ENCODE measurements around the gene ENC1. TPM values are rescaled to one million over a fixed set of nuclear protein-coding genes. Genes with fewer than 3 reads are reported as not detected.
A peak's percentile ranks its signal among the peaks of the same experiment; 100 is the strongest.

Gene ENC1, protein sequence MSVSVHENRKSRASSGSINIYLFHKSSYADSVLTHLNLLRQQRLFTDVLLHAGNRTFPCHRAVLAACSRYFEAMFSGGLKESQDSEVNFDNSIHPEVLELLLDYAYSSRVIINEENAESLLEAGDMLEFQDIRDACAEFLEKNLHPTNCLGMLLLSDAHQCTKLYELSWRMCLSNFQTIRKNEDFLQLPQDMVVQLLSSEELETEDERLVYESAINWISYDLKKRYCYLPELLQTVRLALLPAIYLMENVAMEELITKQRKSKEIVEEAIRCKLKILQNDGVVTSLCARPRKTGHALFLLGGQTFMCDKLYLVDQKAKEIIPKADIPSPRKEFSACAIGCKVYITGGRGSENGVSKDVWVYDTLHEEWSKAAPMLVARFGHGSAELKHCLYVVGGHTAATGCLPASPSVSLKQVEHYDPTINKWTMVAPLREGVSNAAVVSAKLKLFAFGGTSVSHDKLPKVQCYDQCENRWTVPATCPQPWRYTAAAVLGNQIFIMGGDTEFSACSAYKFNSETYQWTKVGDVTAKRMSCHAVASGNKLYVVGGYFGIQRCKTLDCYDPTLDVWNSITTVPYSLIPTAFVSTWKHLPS
- polyA plus RNA-seq (2011; rRNA removed), result 20.0 and 22.5 TPM in 2 replicates
- 12.5 and 19.7 TPM in 2 replicates for polyA plus RNA-seq (2012; cell fraction: cytosol; rRNA removed)
- 21.6 and 49.2 TPM in 2 replicates for polyA plus RNA-seq (2012; cell fraction: nucleus; rRNA removed)
- 17.0 to 21.3 TPM (median 20.4 TPM) in 3 replicates for polyA plus RNA-seq (2017; fragmentation: RNase III; extraction: RNeasy Plus Mini Kit Qiagen cat#74134 plus additional on column Dnase treatment)
- 37.4 and 38.2 TPM in 2 replicates for polyA minus RNA-seq (2011; rRNA and poly(A)+ RNA removed)

DNA sequence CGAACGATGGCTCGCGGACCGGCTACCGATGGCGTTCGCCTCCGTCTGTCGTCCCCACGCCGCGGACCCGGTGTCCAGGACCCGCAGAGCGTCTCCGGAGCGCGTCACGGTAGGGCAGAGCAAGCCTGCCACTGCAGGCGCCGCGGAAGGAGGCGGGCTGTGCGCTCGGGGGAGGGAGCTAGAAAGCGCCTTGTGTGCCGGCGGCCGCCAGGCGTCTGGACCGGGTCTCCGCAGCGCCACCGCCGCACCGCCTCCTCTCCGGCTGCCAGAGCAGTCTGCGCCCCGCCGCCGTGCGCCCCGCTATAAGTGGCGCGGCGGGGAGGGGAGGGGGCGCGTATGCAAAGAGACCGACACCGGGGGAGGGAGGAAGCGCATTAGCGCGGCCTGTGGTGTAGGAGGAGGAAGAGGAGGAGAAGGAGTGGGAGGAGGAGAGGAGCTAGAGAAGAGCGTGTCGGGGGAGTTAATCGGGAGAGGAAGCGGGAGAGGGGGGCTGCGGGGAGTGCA is at the start of gene ENC1:
Gene ENC1, minus strand, starts transcription at position 279 of the 504 bp plus-strand sequence. CDS start 4,243 bp downstream, outside the sequence.
- CTCF ChIA-PET, result interaction anchor here (0.5 to 11.3 kb wide), 53 partner anchors 7 to 749 kb away, joined by 3 to 141 read pairs (median 4); no protein-coding TSS in a partner anchor
- Histone ChIP-seq H3K9me3 (no peaks in the 10 kb centered on the region), H3K4me1 (peaks cover 40% of the 10 kb centered on the region), H3K4me3 (peak within 1 kb of the TSS; percentile 90), H3K27ac (peak within 1 kb of the TSS; percentile 92 to 94), H3K4me2 (peak within 1 kb of the TSS; percentile 91)
- WGBS (ENCODE audit: missing lambda C conversion rate), result 2% methylated on average over 10 of the region's 59 CpGs
- FAIRE-seq (no peak), ATAC-seq (peak; percentile 76 to 87), DNase-seq (ENCODE audit: low read depth in 1 of 2, low spot score in 1 of 2) (peak; percentile 48 to 92)
- POLR2A ChIA-PET, result interaction anchor here (0.5 to 2.7 kb wide), 29 partner anchors 9 to 1141 kb away, joined by 3 to 47 read pairs (median 3); no protein-coding TSS in a partner anchor
- TF ChIP-seq HOXB5 (CRISPR knock-in tag; IDR thresholded peaks at IDR 0.05) (no peak), ZNF302 (CRISPR knock-in tag; IDR thresholded peaks at IDR 0.05) (no peak), ESRRA (IDR thresholded peaks at IDR 0.05; ENCODE audit: borderline replicate concordance, low read length) (no peak), CBX2 (IDR thresholded peaks at IDR 0.05; ENCODE audit: borderline replicate concordance, low read depth) (no peak), GATA3 (IDR thresholded peaks at IDR 0.05; ENCODE audit: borderline replicate concordance) (no peak; the same call in 1 of the 2 replicates), SMC3 (IDR thresholded peaks at IDR 0.05) (peak; percentile 73), POLR2AphosphoS2 (conservative IDR thresholded peaks at IDR 0.05; ENCODE audit: low read length) (no peak), CHD2 (IDR thresholded peaks at IDR 0.05; ENCODE audit: low read length, partially characterized antibody) (no peak), MYC (IDR thresholded peaks at IDR 0.05; ENCODE audit: borderline replicate concordance, low read length) (peak; percentile 37; the same call in 1 of the 2 replicates), HOXB13 (CRISPR knock-in tag; IDR thresholded peaks at IDR 0.05; ENCODE audit: low read depth) (no peak), RAD21 (conservative IDR thresholded peaks at IDR 0.05 in 1 of 2, IDR thresholded peaks at IDR 0.05 in 1 of 2) (peak; percentile 32 to 57; a peak in 3 of 5 replicates), POLR2A (IDR thresholded peaks at IDR 0.05; ENCODE audit: low read length) (peak; percentile 97), EP300 (IDR thresholded peaks at IDR 0.05) (no peak), TP53 (CRISPR knock-in tag; IDR thresholded peaks at IDR 0.05) (no peak), ZC3H11A (IDR thresholded peaks at IDR 0.05) (no peak), JUN (IDR thresholded peaks at IDR 0.05) (peak in 1 of 2 experiments; percentile 83; a peak in 4 of 5 replicates), JUNB (IDR thresholded peaks at IDR 0.05) (no peak), RFX5 (IDR thresholded peaks at IDR 0.05) (no peak), CEBPB (IDR thresholded peaks at IDR 0.05) (no peak), NPAS2 (CRISPR knock-in tag; IDR thresholded peaks at IDR 0.05; ENCODE audit: borderline replicate concordance) (no peak), HOXA7 (CRISPR knock-in tag; IDR thresholded peaks at IDR 0.05) (no peak), KDM1A (IDR thresholded peaks at IDR 0.05; ENCODE audit: low read depth) (no peak), HDAC2 (IDR thresholded peaks at IDR 0.05) (no peak; the same call in 1 of the 2 replicates)
- TF ChIP-seq, protein P1, sequence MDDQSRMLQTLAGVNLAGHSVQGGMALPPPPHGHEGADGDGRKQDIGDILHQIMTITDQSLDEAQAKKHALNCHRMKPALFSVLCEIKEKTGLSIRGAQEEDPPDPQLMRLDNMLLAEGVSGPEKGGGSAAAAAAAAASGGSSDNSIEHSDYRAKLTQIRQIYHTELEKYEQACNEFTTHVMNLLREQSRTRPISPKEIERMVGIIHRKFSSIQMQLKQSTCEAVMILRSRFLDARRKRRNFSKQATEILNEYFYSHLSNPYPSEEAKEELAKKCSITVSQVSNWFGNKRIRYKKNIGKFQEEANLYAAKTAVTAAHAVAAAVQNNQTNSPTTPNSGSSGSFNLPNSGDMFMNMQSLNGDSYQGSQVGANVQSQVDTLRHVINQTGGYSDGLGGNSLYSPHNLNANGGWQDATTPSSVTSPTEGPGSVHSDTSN (IDR thresholded peaks at IDR 0.05), result no peak
- TF ChIP-seq, protein P2, sequence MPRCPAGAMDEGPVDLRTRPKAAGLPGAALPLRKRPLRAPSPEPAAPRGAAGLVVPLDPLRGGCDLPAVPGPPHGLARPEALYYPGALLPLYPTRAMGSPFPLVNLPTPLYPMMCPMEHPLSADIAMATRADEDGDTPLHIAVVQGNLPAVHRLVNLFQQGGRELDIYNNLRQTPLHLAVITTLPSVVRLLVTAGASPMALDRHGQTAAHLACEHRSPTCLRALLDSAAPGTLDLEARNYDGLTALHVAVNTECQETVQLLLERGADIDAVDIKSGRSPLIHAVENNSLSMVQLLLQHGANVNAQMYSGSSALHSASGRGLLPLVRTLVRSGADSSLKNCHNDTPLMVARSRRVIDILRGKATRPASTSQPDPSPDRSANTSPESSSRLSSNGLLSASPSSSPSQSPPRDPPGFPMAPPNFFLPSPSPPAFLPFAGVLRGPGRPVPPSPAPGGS (IDR thresholded peaks at IDR 0.05), result peak; percentile 83
- TF ChIP-seq, protein P3, sequence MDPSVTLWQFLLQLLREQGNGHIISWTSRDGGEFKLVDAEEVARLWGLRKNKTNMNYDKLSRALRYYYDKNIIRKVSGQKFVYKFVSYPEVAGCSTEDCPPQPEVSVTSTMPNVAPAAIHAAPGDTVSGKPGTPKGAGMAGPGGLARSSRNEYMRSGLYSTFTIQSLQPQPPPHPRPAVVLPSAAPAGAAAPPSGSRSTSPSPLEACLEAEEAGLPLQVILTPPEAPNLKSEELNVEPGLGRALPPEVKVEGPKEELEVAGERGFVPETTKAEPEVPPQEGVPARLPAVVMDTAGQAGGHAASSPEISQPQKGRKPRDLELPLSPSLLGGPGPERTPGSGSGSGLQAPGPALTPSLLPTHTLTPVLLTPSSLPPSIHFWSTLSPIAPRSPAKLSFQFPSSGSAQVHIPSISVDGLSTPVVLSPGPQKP (IDR thresholded peaks at IDR 0.05; ENCODE audit: low read depth, low read length), result no peak
- TF ChIP-seq, protein P4, sequence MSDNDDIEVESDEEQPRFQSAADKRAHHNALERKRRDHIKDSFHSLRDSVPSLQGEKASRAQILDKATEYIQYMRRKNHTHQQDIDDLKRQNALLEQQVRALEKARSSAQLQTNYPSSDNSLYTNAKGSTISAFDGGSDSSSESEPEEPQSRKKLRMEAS (IDR thresholded peaks at IDR 0.05), result peak; percentile 41; the same call in 1 of the 2 replicates
- TF ChIP-seq, protein P5, sequence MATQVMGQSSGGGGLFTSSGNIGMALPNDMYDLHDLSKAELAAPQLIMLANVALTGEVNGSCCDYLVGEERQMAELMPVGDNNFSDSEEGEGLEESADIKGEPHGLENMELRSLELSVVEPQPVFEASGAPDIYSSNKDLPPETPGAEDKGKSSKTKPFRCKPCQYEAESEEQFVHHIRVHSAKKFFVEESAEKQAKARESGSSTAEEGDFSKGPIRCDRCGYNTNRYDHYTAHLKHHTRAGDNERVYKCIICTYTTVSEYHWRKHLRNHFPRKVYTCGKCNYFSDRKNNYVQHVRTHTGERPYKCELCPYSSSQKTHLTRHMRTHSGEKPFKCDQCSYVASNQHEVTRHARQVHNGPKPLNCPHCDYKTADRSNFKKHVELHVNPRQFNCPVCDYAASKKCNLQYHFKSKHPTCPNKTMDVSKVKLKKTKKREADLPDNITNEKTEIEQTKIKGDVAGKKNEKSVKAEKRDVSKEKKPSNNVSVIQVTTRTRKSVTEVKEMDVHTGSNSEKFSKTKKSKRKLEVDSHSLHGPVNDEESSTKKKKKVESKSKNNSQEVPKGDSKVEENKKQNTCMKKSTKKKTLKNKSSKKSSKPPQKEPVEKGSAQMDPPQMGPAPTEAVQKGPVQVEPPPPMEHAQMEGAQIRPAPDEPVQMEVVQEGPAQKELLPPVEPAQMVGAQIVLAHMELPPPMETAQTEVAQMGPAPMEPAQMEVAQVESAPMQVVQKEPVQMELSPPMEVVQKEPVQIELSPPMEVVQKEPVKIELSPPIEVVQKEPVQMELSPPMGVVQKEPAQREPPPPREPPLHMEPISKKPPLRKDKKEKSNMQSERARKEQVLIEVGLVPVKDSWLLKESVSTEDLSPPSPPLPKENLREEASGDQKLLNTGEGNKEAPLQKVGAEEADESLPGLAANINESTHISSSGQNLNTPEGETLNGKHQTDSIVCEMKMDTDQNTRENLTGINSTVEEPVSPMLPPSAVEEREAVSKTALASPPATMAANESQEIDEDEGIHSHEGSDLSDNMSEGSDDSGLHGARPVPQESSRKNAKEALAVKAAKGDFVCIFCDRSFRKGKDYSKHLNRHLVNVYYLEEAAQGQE (IDR thresholded peaks at IDR 0.05), result no peak
- TF ChIP-seq, protein P6, sequence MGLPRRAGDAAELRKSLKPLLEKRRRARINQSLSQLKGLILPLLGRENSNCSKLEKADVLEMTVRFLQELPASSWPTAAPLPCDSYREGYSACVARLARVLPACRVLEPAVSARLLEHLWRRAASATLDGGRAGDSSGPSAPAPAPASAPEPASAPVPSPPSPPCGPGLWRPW (IDR thresholded peaks at IDR 0.05), result no peak
- TF ChIP-seq, protein P7, sequence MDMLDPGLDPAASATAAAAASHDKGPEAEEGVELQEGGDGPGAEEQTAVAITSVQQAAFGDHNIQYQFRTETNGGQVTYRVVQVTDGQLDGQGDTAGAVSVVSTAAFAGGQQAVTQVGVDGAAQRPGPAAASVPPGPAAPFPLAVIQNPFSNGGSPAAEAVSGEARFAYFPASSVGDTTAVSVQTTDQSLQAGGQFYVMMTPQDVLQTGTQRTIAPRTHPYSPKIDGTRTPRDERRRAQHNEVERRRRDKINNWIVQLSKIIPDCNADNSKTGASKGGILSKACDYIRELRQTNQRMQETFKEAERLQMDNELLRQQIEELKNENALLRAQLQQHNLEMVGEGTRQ (IDR thresholded peaks at IDR 0.05), result no peak

Measured in A549 (cell line).